Karpas-422 (cell line): Measurements from ENCODE around the gene USP3. TPM values are rescaled to one million over a fixed set of nuclear protein-coding genes. Genes with fewer than 3 reads are reported as not detected.

Source experiments
- DNase-seq: peaks from one replicate; pipeline ENCODE4 v3.0.0-alpha.2; 2015
- H2AFZ ChIP-seq: fragments of 200-600 bp; sonication (generic); 2 replicates; pipeline ENCODE4 v1.6.1; 2014; ENCODE audit warnings: antibody characterized with exemption, low read length, mixed read lengths
- H3K27ac ChIP-seq: fragments of 200-600 bp; sonication (generic); 2 replicates; pipeline ENCODE4 v1.5.1; 2014; ENCODE audit warnings: mild to moderate bottlenecking, low read length, moderate library complexity
- H3K27me3 ChIP-seq: fragments of 200-600 bp; sonication (generic); 2 replicates; pipeline ENCODE4 v1.6.1; 2014; ENCODE audit warnings: low read length, mixed read lengths
- H3K36me3 ChIP-seq: fragments of 200-600 bp; sonication (generic); 2 replicates; pipeline ENCODE4 v1.6.1; 2014; ENCODE audit warnings: low read length, mixed read lengths; ENCODE audit not compliant: insufficient read depth
- H3K4me1 ChIP-seq: fragments of 200-600 bp; sonication (generic); 2 replicates; pipeline ENCODE4 v1.6.1; 2014; ENCODE audit warnings: mild to moderate bottlenecking, low read length, mixed read lengths
- H3K4me2 ChIP-seq: fragments of 200-600 bp; sonication (generic); 2 replicates; pipeline ENCODE4 v1.6.1; 2014; ENCODE audit warnings: low read length, low read depth, mild to moderate bottlenecking; ENCODE audit not compliant: poor library complexity, severe bottlenecking
- H3K4me3 ChIP-seq: fragments of 200-600 bp; sonication (generic); 2 replicates; pipeline ENCODE4 v1.5.1; 2014; ENCODE audit warnings: mild to moderate bottlenecking, antibody characterized with exemption, low read length, mixed read lengths
- H3K79me2 ChIP-seq: fragments of 200-600 bp; sonication (generic); 2 replicates; pipeline ENCODE4 v1.6.1; 2014; ENCODE audit warnings: mild to moderate bottlenecking, low read length, mixed read lengths
- H3K9ac ChIP-seq: fragments of 200-600 bp; sonication (generic); 2 replicates; pipeline ENCODE4 v1.6.0; 2014; ENCODE audit warnings: low read length
- H3K9me2 ChIP-seq: fragments of 200-600 bp; sonication (generic), shearing (Covaris generic); replicated peaks from 2 replicates; pipeline ENCODE4 v1.6.0; 2014; ENCODE audit warnings: mild to moderate bottlenecking, low read length, moderate library complexity; ENCODE audit not compliant: insufficient read depth
- H3K9me3 ChIP-seq: fragments of 300-700, 200-600 bp; sonication (generic); 2 replicates; pipeline ENCODE4 v1.6.1; 2014; ENCODE audit warnings: low read length, mixed read lengths
- H4K20me1 ChIP-seq: fragments of 200-600 bp; sonication (generic); 2 replicates; pipeline ENCODE4 v1.6.1; 2014; ENCODE audit warnings: mild to moderate bottlenecking, antibody characterized with exemption, low read length, low read depth; ENCODE audit not compliant: insufficient read depth
- total RNA-seq: library from RNA; depleted of rRNA; stranded (reverse); fragments of >200 nt; shearing (Covaris generic); gene quantifications from 2 replicates; pipeline ENCODE4 v1.2.3, GENCODE V29; 2014; ENCODE audit warnings: low replicate concordance; rRNA removed

The USP3 gene
- total RNA-seq, 1 experiment from 2014 or later: 15.4 TPM

DNA sequence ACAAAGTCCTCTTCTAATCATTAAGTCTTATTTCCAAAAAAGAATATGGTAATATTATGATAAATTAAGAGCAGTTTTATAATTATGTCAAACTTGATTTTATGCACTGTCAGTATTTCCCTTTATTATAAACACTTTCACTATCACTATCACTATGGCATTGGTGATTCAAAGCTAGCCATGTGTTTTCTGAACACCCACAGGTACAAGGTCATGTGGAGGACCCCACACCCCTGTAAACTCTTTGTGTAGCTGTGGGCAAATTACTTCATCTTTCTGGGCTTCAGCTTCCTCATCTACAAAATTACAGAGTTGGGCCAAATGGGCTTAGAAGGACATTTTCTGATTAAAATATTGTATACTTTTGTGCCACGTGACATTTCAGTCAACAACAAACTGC lies 134.4 kb downstream of the USP3 start:
- H4K20me1 ChIP-seq: no peaks in the 10 kb centered on the region
- H3K27me3 ChIP-seq: no peaks in the 10 kb centered on the region
- no peak overlapping the region for H3K9ac ChIP-seq
- H3K4me1 ChIP-seq: peaks cover 3% of the 10 kb centered on the region
- no peak for DNase-seq
- peaks cover 62% of the 10 kb centered on the region; the same call in 1 of the 2 replicates for H3K36me3 ChIP-seq
- no peaks in the 10 kb centered on the region for H3K9me2 ChIP-seq
- no peaks in the 10 kb centered on the region for H3K79me2 ChIP-seq
- no peak overlapping the region for H2AFZ ChIP-seq
- no peaks in the 10 kb centered on the region for H3K9me3 ChIP-seq
- H3K4me2 ChIP-seq: no peak overlapping the region
- no peak overlapping the region for H3K4me3 ChIP-seq
- no peak overlapping the region for H3K27ac ChIP-seq

GRCh38 chr15:63640146-63640545 lies 135.8 kb downstream of the USP3 start:
- H3K9ac ChIP-seq: no peak overlapping the region
- H3K27ac ChIP-seq: no peak overlapping the region
- H3K36me3 ChIP-seq: peaks cover 60% of the 10 kb centered on the region; the same call in 1 of the 2 replicates
- no peak for DNase-seq
- H3K79me2 ChIP-seq: no peaks in the 10 kb centered on the region
- no peak overlapping the region for H3K4me2 ChIP-seq
- peaks cover 15% of the 10 kb centered on the region for H3K4me1 ChIP-seq
- no peaks in the 10 kb centered on the region for H4K20me1 ChIP-seq
- H3K4me3 ChIP-seq: no peak overlapping the region
- no peak overlapping the region for H2AFZ ChIP-seq
- no peaks in the 10 kb centered on the region for H3K9me3 ChIP-seq
- no peaks in the 10 kb centered on the region for H3K9me2 ChIP-seq
- H3K27me3 ChIP-seq: no peaks in the 10 kb centered on the region

Other genes with a start within 250 kb of the USP3 start
- 21.4 and 34.8 TPM in 2 replicates for gene APH1B, start 227.0 kb upstream of the USP3 start, total RNA-seq
- not detected in 2 replicates for gene CA12, start 122.7 kb upstream of the USP3 start, total RNA-seq
- gene FBXL22, start 92.8 kb downstream of the USP3 start, total RNA-seq: 0.15 TPM in 1 of 2 replicates, not detected in the other